ENCODE results near the gene CEP85L. TPM values are rescaled to one million over a fixed set of nuclear protein-coding genes. Genes with fewer than 3 reads are reported as not detected.

Gene CEP85L
- total RNA-seq, 1 experiment from 2014 or later, result 4.9 TPM

GRCh38 chr6:118639054-118639964 lies 12.1 kb downstream of the CEP85L start:
- no peak for ATAC-seq
- no peaks in the 10 kb centered on the region for H4K20me1 ChIP-seq (ENCODE audit: insufficient read depth)
- H3K4me3 ChIP-seq (replicated peaks in 1 of 2; ENCODE audit: low read depth in 1 of 2, low read length in 2 of 2), result no peak overlapping the region
- RAD21 ChIA-PET (ENCODE audit: low non-redundant PET in 1 of 2, low total read pairs in 2 of 2, uncharacterized antibody in 2 of 2, unreplicated experiment in 2 of 2), result no interaction called here
- intact Hi-C loops (cut with micrococcal nuclease), result no loop called here
- H3K36me3 ChIP-seq (ENCODE audit: control insufficient read depth in 1 of 2, insufficient read depth in 2 of 2, low read length in 2 of 2), result no peaks in the 10 kb centered on the region
- no peaks in the 10 kb centered on the region for H3K9me2 ChIP-seq (ENCODE audit: insufficient read depth)
- DNase-seq (ENCODE audit: low read depth, low spot score), result no peak
- no peaks in the 10 kb centered on the region for H3K27me3 ChIP-seq (ENCODE audit: insufficient read depth, low read length)
- no peak overlapping the region for H3K4me2 ChIP-seq (ENCODE audit: low read length)
- BruUV-seq (replicated peaks), result no TSS peak
- TF ChIP-seq TCF7L2 (IDR thresholded peaks at IDR 0.05; ENCODE audit: borderline replicate concordance, extremely low read depth, insufficient read depth, insufficient read length) (no peak), ZBTB33 (IDR thresholded peaks at IDR 0.05; ENCODE audit: extremely low read depth, insufficient replicate concordance, low read length) (no peak), SRF (IDR thresholded peaks at IDR 0.05; ENCODE audit: low read depth) (no peak), ELF1 (IDR thresholded peaks at IDR 0.05; ENCODE audit: borderline replicate concordance, low read depth) (no peak), FOSL1 (IDR thresholded peaks at IDR 0.05; ENCODE audit: low read depth) (no peak), CBX3 (IDR thresholded peaks at IDR 0.05; ENCODE audit: low read depth) (no peak), ZNF274 (IDR thresholded peaks at IDR 0.05; ENCODE audit: low read depth, low read length) (no peak), CEBPB (IDR thresholded peaks at IDR 0.05; ENCODE audit: low read depth) (no peak), EZH2 (IDR thresholded peaks at IDR 0.05) (no peak), POLR2AphosphoS5 (IDR thresholded peaks at IDR 0.05; ENCODE audit: low read depth, low read length) (no peak), RAD21 (IDR thresholded peaks at IDR 0.05; ENCODE audit: low read depth) (no peak), EZH2phosphoT487 (IDR thresholded peaks at IDR 0.05; ENCODE audit: borderline replicate concordance) (no peak), CTCF (IDR thresholded peaks at IDR 0.05 in 2 of 3, conservative IDR thresholded peaks at IDR 0.05 in 1 of 3; ENCODE audit: borderline replicate concordance in 1 of 3, insufficient read depth in 1 of 3, low read depth in 2 of 3, low read length in 2 of 3) (no peak), REST (IDR thresholded peaks at IDR 0.05; ENCODE audit: low read depth) (no peak), ZFX (IDR thresholded peaks at IDR 0.05) (no peak), YY1 (IDR thresholded peaks at IDR 0.05; ENCODE audit: extremely low read depth, insufficient replicate concordance, low read depth, low read length) (no peak)
- CTCF ChIA-PET, result no interaction called here
- no peak overlapping the region for H3K9ac ChIP-seq (ENCODE audit: low read length)
- no peaks in the 10 kb centered on the region for H3K9me3 ChIP-seq (ENCODE audit: control insufficient read depth in 1 of 2, insufficient read depth in 1 of 2, low read depth in 1 of 2, low read length in 2 of 2)
- POLR2A ChIA-PET, result no interaction called here
- no peak overlapping the region for H2AFZ ChIP-seq (ENCODE audit: low read depth, low read length, poor library complexity, severe bottlenecking)
- H3K79me2 ChIP-seq (ENCODE audit: insufficient read depth, low read length), result peaks cover 4% of the 10 kb centered on the region
- H3K27ac ChIP-seq (ENCODE audit: low read depth, low read length), result no peak overlapping the region
- no peaks in the 10 kb centered on the region for H3K4me1 ChIP-seq (ENCODE audit: control insufficient read depth in 1 of 2, insufficient read depth in 2 of 2, low read length in 2 of 2)

Measured in HCT116 (cell line).